HG03280 (cell line): Measurements from ENCODE around the gene METAP1D.

ENCODE experiments used
- ATAC-seq: cut with Tn5 transposase; IDR thresholded peaks from one replicate; pipeline ENCODE4 v1.9.1; 2021; ENCODE audit warnings: mild to moderate bottlenecking, moderate library complexity; ENCODE audit not compliant: unreplicated experiment

METAP1D gene

DNA sequence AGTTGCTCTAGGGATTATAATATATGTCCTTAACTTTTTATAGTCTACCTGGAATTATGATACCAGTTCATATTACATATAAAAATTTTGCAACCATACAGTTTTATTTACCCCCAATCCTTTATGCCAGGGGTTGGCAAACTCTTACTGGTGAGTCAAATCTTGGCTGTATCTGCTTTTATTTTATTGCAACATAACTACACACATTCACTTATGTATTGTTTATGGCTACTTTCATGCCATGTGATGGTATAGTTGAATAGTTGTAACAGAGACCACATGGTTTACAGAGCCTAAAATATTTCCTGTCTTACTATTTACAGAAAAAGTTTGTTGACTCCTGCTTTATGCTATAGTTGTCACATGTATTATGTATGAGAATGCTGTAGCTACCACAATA lies 128.7 kb downstream of the METAP1D start:
- no peak for ATAC-seq

DNA sequence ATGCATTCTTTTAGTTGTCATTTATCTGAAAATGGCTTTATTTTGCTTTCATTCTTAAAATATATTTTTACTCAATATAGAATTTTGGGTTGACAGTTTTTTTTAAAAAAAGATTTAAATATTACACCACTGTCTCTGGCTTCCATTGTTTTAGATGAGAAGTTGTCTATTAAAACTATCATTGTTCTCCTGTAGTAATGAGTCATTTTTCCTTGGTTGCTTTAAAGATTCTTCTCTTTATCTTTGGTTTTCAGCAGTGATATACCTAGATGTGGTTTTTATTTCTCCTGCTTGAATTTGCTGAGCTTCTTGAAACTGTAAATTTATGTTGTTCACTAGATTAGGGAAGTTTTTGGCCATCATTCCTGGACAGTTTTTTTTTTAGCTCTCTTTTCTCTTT lies 129.7 kb downstream of the METAP1D start:
- ATAC-seq: no peak
